GM19397 (cell line): ENCODE data around the gene PLXND1.

Experiments
- ATAC-seq: cut with Tn5 transposase; IDR thresholded peaks from one replicate; pipeline ENCODE4 v1.9.1; 2021; ENCODE audit warnings: mild to moderate bottlenecking, moderate library complexity; ENCODE audit not compliant: unreplicated experiment

Gene PLXND1

DNA sequence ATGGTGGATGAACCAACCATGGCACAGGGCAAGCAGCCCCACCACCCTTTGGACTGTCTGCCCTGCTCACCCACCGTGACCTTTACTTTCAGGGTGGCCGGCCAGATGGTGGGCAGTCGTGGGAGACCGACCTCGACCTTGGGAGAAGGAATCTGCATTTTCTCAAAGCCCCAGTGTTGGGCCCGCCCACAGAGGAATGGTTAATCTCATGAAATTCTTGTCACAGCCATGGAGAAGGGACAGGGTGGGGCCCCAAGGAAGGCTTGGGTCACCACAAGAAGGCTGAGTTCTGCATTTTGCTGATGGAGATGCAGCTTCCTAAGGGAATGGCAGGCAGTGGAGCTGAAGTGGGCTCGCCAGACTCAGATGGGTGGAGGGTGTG is 2.9 kb downstream of the PLXND1 start:
- no peak for ATAC-seq

GRCh38 chr3:129602730-129603560 is 3.5 kb downstream of the PLXND1 start:
- no peak for ATAC-seq

DNA sequence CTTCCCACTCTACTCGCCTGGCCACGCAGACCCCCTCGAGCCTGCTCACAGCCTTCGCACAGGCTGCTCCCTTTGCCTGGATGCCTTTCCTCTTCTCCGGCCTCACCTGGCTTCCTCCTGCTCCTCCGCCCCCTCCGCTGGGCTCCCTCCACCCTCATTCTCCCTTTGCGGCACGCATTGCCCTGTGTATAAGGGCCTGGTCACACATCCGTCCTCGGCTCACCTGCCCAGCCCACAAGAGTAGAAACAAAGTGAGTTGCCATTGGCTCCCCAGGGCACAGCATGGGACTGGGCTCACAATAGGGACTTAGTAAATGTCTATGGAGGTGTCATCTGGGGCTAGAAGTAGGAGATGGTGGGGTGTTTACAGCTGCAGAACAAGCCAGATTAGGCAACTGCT is 4.2 kb downstream of the PLXND1 start:
- ATAC-seq, result no peak

DNA sequence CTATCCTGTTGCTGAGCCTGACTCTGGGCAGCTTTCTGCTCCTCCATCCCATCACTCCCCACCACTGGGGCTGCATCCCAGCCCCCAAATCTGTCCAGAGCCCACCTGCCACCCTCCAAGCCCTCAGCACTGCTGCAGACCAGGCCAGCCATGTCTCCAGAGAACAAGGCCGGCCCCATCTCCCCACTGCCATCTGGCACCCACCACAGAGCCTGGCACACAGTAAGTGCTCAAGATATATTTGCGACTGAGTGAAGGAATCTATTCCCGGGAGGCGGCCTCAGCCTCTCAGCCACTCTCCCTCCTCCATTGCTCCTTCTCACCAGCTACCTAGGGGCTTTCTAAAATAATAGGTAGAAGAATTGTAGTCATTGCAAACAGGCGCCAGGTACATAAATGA is 4.8 kb downstream of the PLXND1 start:
- no peak for ATAC-seq

- no peak for ATAC-seq
These were observed 6.1 kb downstream of the PLXND1 start for GRCh38 chr3:129600348-129600747.

- no peak for ATAC-seq
These were observed 6.9 kb downstream of the PLXND1 start for GRCh38 chr3:129599607-129600006.

DNA sequence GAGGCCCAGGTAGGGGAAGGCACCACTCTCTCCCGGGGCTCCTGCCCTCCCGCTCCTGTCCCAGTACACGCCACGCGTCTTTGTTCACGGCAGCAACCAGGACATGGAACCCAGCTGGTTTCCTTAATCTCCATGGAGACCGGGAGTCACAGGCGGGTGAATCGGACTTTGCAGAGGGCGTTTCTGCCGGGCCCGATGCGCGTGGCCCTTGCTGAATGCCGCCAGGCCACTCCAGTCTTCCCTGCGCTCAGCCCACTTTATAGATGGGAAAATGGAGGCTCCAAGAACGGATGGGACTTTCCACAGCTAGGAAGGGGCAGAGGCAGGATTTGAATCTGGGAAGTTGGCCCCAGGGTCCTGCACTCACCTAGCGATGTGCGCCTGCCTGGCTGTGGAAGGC is 7.4 kb downstream of the PLXND1 start:
- ATAC-seq, result no peak

GRCh38 chr3:129598484-129598883 is 8.0 kb downstream of the PLXND1 start:
- no peak for ATAC-seq

DNA sequence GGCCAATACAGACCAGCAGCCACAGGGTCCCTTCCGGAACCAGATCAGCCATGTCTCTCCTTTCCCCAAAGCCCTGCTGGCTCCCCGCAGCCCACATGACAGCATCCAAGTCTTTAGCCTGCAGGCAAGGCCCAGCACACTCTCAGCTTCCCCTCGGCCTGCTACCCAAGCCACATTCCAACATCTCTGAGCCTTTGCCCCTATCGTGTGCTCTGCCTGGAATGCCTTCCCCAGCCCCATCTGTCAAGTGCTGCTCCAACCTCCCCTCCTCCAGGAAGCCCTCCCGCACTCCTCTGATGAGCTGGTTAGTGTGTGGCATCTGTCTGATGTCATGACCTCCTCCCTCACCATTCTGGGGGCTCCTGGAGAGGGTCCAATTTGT is 8.5 kb downstream of the PLXND1 start:
- ATAC-seq, result no peak

DNA sequence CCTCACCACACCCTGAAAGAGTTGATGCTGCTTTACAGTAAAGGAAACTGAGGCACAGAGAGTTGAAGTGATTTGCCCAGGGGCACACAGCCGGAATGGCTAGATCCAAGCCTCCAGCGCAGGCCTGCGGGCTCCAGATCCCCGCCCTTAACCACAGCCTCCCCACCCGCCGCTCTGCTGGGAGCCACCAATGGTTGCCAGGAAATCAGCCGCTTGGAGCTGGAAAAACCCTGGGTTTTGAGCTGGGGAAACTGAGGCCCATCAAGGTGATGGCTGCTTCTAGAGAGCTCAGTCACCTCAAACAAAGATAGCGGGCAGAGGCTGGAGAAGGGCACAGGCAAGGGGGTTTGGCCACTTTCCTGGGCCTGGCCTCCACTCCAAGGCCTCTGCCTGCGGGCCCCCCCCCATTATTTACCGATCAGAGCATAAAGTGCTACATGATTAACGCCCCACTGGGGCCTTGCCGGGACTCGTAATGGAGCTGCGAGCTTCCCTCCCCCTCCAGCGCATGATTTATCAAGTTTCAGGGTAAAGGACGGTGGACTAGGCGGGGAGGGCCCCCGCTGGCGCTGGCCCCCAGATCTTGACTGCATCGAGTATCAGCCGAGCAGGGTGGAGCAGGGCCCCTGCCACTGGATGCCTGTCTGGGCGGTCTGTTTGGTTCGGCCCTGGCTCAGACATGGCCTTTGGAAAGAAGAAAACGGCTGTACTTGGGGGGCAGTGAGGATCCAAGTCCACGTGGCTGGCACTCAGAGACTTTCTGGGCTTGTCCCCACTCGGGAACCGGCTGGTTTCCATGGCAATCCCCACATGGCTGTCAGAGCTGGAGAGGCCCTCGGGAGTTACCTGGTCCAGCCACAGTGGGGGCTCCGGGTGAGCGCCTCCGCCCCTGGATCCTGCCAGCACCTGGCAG is 9.1 kb downstream of the PLXND1 start:
- no peak for ATAC-seq

DNA sequence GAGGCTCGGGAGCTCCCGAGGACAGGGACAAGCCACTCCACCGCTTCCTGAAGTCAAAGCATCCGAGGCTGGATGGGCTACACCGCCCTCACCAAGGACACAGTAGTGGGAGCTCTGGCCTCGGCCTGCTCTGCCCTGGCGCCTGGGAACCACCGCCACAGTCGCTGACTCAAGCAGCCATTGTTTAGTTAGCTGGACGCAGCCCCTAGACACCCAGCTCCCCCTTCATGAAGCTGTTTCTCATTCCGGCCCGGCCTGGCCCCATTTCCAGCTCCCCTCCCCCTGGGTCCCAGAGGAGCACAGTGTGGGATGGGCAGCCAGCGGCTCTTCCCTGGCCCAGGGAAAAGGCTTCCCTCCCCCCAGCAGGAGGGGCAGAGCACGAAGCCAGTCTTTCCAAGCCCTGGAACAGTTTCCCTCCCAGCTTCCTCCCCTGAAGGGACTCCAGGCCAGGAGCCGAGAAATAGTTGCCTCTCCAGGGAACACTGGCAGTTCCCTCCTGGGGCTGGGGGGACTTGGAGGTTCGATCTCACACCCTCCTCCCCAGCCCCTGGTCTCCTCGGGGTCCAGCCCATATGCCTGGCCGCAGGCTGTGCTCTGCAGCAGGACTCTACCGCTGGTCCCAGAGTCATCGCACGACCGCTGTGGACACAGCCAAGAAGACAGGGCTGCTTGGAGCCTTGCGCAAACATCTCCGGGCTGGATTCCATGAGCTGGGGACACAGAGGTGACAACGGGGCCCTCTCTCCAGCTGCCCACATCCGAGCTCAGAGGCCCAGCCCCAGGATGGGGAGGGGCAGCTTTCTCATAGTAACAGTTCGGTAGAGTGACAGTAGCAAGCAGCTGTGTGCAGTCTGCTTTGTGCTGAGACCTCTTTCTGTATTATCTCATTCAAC is 10.0 kb downstream of the PLXND1 start:
- no peak for ATAC-seq

DNA sequence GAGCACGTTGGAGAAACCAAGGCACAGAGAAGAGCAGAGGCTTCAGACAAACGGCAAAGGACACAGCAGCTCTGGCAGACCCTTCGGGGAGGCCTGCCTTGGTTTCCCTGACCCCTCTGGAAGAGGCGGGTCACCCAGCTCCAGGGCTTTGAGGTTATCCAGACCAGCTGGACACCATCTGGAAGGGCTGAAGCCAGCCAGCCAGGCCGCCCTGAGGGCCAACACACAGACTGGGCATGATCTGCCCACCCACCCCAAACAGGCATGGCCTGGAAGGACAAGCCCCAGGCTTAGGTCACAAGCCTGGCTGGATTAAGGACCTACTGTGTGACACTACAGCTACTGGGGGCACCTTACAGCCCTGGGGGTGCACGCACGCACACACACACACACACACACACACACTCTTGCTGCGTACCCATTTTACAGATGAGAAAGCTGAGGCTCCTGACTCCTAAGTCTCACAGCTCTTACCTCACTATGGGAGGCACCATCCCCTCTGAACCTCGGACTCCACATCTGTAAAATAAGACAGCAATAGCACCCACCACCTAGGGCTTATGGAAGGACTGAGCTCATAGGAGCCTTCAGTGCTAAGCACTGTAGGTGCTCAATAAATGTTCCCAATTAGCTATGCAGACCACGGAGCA is 10.8 kb downstream of the PLXND1 start:
- ATAC-seq, result no peak

DNA sequence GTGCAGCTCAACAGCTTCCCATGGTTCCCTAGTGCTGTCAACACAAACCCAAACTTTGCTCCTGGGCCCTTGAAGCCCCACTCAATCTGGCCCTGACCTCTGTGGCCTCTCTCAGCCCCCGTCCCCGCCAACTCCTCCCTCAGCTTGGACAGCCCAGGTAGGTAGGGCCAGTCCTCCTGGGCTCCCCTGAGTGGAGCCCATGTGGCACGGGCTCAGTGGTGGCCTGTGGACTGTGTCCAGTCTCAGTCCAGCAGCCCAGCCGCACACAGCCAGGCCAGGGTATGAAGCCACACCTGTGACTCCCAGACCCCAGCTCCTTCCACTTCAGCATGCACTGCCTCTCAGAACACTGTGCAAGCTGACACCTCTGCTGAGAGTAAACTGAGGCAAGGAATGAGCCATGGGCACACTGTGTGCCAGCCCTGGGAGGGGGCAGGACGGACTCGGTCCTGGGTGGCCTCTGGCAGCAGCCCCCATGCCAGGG is 11.5 kb downstream of the PLXND1 start:
- ATAC-seq, result no peak

GRCh38 chr3:129594409-129594808 is 12.1 kb downstream of the PLXND1 start:
- no peak for ATAC-seq

DNA sequence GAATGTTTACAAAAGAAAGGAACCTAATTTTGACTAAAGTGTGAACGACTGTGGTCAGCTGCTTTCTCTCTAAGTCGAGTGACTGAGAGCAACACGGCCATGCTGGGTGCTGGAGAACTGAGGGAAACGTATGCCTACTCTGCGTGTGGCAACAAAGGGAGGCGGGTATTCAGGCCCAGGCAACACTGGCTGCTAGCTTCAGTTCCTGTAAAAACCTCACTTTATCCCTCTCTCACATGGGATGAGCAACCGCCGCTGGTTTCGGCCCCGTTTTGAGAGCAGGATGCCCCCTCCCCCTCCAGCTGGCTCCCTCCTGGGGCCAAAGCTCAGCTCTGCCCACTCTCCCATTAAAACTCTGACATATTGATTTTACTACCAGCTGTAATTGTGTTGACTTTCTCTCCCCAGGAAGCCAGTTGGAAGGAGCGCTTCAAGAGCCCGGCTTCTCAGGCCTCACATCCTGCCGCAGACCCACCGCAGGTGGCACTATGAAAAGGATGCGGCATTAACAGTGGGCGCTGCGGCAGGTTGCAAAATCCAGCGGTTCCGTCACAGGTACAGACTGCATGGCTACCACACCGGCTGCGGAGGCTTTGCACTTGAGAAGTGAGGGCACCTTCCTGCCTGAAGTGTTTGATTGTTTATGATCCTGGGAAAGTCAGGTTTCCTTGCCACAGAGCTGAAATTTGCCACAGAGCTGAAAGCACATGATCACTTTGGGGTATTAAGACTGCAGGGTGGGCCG is 12.7 kb downstream of the PLXND1 start:
- ATAC-seq, result no peak

- ATAC-seq, result no peak
These were observed 13.3 kb downstream of the PLXND1 start for GRCh38 chr3:129593230-129593594.

DNA sequence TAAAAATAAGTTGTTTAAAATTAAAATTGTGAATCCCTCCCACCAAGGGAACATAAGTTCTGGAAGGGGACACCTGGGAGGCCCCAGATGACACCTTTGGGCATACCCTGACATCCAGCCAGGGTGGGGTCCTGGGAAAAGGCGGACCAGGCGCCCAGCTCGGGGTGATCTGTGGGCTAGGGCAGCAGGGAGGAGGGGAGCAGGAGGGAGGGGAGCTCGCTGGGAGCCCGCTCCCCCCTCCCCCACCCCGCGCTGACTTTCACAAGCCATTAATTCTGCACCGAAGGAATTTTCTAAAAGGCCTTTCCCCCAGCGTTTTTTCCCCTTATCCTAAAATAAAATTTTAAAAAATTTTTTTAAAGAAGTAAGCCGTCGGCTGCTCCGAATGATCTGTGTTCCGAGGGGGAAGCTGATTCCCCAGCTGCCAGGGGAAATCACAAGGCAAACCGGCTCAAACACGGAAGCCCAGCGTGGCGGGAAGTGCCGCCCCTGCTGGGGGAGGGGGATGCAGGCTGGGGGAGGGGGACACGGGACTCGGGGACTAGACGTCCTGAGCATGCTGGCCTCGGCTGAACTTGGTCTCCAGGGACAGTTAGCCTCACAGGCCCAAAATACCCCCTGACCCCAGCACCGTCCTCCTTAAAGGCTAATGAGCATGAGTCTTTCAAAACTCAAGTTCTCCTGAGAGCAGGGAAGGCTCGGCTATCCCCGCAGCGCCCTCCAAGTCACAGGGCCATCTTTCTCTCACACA is 13.9 kb downstream of the PLXND1 start:
- ATAC-seq, result no peak

GRCh38 chr3:129591932-129592331 is 14.5 kb downstream of the PLXND1 start:
- no peak for ATAC-seq

DNA sequence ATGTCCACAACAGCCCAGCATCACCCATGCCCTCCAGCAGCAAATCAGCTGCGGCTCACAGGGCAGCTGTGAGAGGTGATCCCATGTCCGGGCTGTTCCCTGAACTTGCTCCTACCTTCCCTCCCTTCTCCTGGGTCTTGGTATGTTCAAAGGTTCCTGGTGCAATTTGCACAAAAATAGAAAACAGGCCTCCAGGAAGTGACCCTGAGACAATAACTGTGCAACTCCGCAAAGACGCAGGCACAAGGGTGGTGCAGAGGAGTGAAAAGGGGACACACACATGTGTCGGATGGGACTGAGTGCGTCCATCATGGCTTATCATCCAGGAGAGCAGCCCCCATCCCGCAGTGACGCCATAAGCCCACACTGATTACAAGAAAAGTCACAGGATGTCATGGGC is 16.3 kb downstream of the PLXND1 start:
- no peak for ATAC-seq
